Left ventricle myocardium inferior (tissue), 1 donor: ENCODE results near the gene ANKLE1. TPM values are rescaled to one million over a fixed set of nuclear protein-coding genes. Genes with fewer than 3 reads are reported as not detected.
A peak's percentile ranks its signal among the peaks of the same experiment; 100 is the strongest.

Experiments
- DNase-seq: peaks from one replicate; pipeline ENCODE4 v3.0.0-alpha.2; 2020
- H3K27ac ChIP-seq: fragments of 200-600 bp; replicated peaks from 2 replicates; pipeline ENCODE4 v1.8.0; 2021
- H3K27me3 ChIP-seq: fragments of 200-600 bp; 2 replicates; pipeline ENCODE4 v1.8.0; 2021; ENCODE audit warnings: low read depth
- H3K36me3 ChIP-seq: fragments of 200-600 bp; 2 replicates; pipeline ENCODE4 v1.8.0; 2021
- H3K4me1 ChIP-seq: fragments of 200-600 bp; 2 replicates; pipeline ENCODE4 v1.8.0; 2021
- H3K4me3 ChIP-seq: fragments of 200-600 bp; 2 replicates; pipeline ENCODE4 v1.8.0; 2021; ENCODE audit warnings: mild to moderate bottlenecking, moderate library complexity
- H3K9me3 ChIP-seq: fragments of 200-600 bp; replicated peaks from 2 replicates; pipeline ENCODE4 v1.8.0; 2021
- intact Hi-C: fragments of 100-400 bp; cut with micrococcal nuclease; formaldehyde crosslinking; loops from one replicate; pipeline ENCODE4 v1.11.0; 2022
- total RNA-seq: library from RNA; stranded (reverse); fragmentation: NEBNext Ultra II Directional; extraction: Animal tissue kit (Norgen Biotek cat#: 25700); gene quantifications from one replicate; pipeline ENCODE4 v1.2.1, GENCODE V29; 2021
- TF ChIP-seq, protein P1 (sequence below): fragments of 200-600 bp; IDR thresholded peaks from 2 replicates; pipeline ENCODE4 v1.8.0; 2021; ENCODE audit warnings: antibody characterized with exemption, mild to moderate bottlenecking, borderline replicate concordance
- donor health status: DM: no; HTN: yes; CAD: no; lungs with severe emphysema.

ANKLE1 gene
- total RNA-seq, 1 donor from 2014 or later: 0.11 TPM

DNA sequence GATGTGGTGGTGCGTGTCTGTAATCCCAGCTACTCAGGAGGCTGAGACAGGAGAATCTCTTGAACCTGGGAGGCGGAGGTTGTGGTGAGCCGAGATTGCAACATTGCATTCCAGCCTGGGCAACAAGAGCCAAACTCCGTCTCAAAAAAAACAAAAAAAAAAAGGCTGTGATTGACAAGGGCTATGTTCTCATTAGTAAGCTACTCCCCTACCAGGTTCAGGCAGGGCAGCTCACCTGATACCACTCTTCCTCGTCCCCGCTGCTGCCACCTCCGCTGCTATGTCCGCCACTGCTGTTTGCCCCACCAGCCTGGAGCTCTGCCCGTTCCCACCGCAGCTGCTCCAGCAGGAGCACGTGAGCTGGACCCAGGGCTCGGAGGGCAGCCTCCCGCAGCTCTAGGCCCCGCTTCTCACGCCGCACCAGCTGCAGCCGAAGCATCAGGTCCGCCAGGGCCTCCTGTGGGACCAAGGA is 26.5 kb upstream of the ANKLE1 start:
- no peak overlapping the region for H3K27ac ChIP-seq
- TF ChIP-seq, protein P1, sequence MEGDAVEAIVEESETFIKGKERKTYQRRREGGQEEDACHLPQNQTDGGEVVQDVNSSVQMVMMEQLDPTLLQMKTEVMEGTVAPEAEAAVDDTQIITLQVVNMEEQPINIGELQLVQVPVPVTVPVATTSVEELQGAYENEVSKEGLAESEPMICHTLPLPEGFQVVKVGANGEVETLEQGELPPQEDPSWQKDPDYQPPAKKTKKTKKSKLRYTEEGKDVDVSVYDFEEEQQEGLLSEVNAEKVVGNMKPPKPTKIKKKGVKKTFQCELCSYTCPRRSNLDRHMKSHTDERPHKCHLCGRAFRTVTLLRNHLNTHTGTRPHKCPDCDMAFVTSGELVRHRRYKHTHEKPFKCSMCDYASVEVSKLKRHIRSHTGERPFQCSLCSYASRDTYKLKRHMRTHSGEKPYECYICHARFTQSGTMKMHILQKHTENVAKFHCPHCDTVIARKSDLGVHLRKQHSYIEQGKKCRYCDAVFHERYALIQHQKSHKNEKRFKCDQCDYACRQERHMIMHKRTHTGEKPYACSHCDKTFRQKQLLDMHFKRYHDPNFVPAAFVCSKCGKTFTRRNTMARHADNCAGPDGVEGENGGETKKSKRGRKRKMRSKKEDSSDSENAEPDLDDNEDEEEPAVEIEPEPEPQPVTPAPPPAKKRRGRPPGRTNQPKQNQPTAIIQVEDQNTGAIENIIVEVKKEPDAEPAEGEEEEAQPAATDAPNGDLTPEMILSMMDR: no peak
- peaks cover 21% of the 10 kb centered on the region for H3K36me3 ChIP-seq
- H3K9me3 ChIP-seq: peaks cover 13% of the 10 kb centered on the region
- H3K27me3 ChIP-seq: no peaks in the 10 kb centered on the region
- no peak for DNase-seq
- intact Hi-C loops: no loop called here
- H3K4me1 ChIP-seq: no peaks in the 10 kb centered on the region
- H3K4me3 ChIP-seq: no peak overlapping the region

- intact Hi-C loops: no loop called here
- TF ChIP-seq, protein P1: no peak
- Histone ChIP-seq H3K36me3 (peaks cover 21% of the 10 kb centered on the region), H3K9me3 (peaks cover 13% of the 10 kb centered on the region), H3K4me1 (no peaks in the 10 kb centered on the region), H3K27me3 (no peaks in the 10 kb centered on the region), H3K4me3 (no peak overlapping the region), H3K27ac (no peak overlapping the region)
- DNase-seq: no peak
Measured at GRCh38 chr19:17256130-17256529, 25.6 kb upstream of the ANKLE1 start.

GRCh38 chr19:17259118-17259780 is 22.5 kb upstream of the ANKLE1 start:
- DNase-seq: no peak
- H3K4me3 ChIP-seq: no peak overlapping the region
- TF ChIP-seq, protein P1: no peak
- H3K27ac ChIP-seq: no peak overlapping the region
- H3K4me1 ChIP-seq: peaks cover 9% of the 10 kb centered on the region
- intact Hi-C loops: no loop called here
- H3K27me3 ChIP-seq: no peaks in the 10 kb centered on the region
- peaks cover 16% of the 10 kb centered on the region for H3K36me3 ChIP-seq
- peaks cover 13% of the 10 kb centered on the region for H3K9me3 ChIP-seq

GRCh38 chr19:17259934-17260333 is 21.8 kb upstream of the ANKLE1 start:
- Histone ChIP-seq H3K36me3 (peaks cover 16% of the 10 kb centered on the region), H3K27me3 (no peaks in the 10 kb centered on the region), H3K9me3 (peaks cover 13% of the 10 kb centered on the region), H3K4me1 (peaks cover 10% of the 10 kb centered on the region), H3K27ac (no peak overlapping the region), H3K4me3 (no peak overlapping the region)
- no peak for DNase-seq
- intact Hi-C loops: no loop called here
- TF ChIP-seq, protein P1: no peak

- TF ChIP-seq, protein P1: peak; percentile 92
- peaks cover 13% of the 10 kb centered on the region for H3K9me3 ChIP-seq
- peak overlapping the region; percentile 1 for H3K4me3 ChIP-seq
- intact Hi-C loops: no loop called here
- DNase-seq: peak; percentile 78
- peaks cover 16% of the 10 kb centered on the region for H3K36me3 ChIP-seq
- no peak overlapping the region for H3K27ac ChIP-seq
- no peaks in the 10 kb centered on the region for H3K27me3 ChIP-seq
- peaks cover 15% of the 10 kb centered on the region for H3K4me1 ChIP-seq
Measured at GRCh38 chr19:17260842-17261325, 20.8 kb upstream of the ANKLE1 start.
